ENCODE results near the gene FAM124A.

FAM124A gene

DNA sequence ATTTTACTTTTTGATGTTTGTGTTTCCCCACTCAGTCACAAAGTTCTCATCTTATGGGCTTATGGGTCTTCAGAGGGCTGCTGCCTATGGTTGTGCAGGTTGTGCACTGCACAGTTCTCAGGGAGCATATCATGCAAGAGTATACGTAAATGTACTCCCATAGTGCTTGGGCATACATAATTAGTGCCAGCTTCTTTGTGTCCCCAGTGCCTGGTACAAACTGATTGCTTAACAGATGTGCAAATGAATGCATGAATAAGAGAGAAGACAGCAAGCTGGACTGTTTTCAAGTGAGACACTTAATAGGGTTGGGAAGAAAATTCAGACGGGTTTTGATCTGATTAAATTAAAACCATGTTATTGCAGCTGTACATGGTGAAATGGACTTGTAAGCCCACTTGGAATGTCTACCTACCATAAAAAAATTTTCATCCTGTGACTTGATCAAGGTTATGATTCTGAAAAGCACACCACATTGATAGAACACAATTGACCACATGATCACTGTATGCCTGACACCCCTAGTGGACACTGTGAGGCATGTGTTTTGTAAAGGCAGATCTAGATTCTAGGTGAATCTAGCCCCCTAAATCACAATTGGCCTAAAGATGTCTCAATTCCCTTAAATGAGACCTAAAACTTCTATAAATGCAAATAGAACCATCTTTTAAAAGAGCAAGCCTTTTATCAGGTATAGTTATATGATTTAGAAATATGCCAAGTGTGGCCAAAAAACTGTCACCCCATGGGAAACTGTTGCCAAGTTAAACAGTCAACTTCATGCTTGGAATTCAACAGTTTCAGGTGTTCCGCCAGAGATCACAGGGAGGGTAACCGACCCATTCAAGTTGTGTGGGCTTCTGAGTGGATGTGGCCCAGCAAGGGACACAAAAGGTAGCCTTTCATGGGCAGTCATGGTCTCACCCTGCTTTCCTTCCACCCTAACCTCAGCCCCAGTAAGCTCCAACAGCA is 27.9 kb downstream of the FAM124A start:
- no peak overlapping the region for H3K9ac ChIP-seq
- no peak overlapping the region for H3K4me2 ChIP-seq (ENCODE audit: low read length)
- H3K27me3 ChIP-seq (ENCODE audit: control insufficient read depth, insufficient read depth, low read length), result no peaks in the 10 kb centered on the region
- TF ChIP-seq, protein P1, sequence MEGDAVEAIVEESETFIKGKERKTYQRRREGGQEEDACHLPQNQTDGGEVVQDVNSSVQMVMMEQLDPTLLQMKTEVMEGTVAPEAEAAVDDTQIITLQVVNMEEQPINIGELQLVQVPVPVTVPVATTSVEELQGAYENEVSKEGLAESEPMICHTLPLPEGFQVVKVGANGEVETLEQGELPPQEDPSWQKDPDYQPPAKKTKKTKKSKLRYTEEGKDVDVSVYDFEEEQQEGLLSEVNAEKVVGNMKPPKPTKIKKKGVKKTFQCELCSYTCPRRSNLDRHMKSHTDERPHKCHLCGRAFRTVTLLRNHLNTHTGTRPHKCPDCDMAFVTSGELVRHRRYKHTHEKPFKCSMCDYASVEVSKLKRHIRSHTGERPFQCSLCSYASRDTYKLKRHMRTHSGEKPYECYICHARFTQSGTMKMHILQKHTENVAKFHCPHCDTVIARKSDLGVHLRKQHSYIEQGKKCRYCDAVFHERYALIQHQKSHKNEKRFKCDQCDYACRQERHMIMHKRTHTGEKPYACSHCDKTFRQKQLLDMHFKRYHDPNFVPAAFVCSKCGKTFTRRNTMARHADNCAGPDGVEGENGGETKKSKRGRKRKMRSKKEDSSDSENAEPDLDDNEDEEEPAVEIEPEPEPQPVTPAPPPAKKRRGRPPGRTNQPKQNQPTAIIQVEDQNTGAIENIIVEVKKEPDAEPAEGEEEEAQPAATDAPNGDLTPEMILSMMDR (IDR thresholded peaks at IDR 0.05), result no peak
- H3K4me3 ChIP-seq (ENCODE audit: low read depth, low read length), result no peak overlapping the region
- no peaks in the 10 kb centered on the region for H3K79me2 ChIP-seq
- H2AFZ ChIP-seq, result no peak overlapping the region
- no peaks in the 10 kb centered on the region for H3K36me3 ChIP-seq (ENCODE audit: control insufficient read depth, insufficient read depth, low read length)
- H3K4me1 ChIP-seq, result peaks cover 10% of the 10 kb centered on the region
- no peak overlapping the region for H3K27ac ChIP-seq
- H3K9me3 ChIP-seq (ENCODE audit: control insufficient read depth, low read length), result no peaks in the 10 kb centered on the region

DNA sequence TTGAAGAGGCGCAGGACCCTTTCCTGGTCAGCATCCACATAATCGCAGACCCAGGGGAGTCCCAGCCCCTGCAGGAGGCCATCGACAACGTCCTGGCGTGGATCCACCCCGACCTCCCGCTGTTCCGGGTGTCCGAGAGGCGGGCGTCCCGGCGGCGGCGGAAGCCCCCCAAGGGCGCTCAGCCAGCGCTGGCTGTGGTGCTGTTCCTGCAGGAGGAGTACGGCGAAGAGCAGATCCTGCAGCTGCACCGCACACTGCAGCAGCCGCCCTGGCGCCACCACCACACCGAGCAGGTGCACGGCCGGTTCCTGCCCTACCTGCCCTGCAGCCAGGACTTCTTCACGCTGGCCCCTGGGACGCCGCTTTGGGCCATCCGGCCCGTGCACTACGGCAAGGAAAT is 29.3 kb downstream of the FAM124A start:
- H3K4me1 ChIP-seq, result peaks cover 8% of the 10 kb centered on the region
- H3K27me3 ChIP-seq (ENCODE audit: control insufficient read depth, insufficient read depth, low read length), result no peaks in the 10 kb centered on the region
- H3K4me3 ChIP-seq (ENCODE audit: low read depth, low read length), result no peak overlapping the region
- TF ChIP-seq, protein P1 (IDR thresholded peaks at IDR 0.05), result no peak
- H3K9ac ChIP-seq, result no peak overlapping the region
- no peak overlapping the region for H2AFZ ChIP-seq
- H3K79me2 ChIP-seq, result no peaks in the 10 kb centered on the region
- no peaks in the 10 kb centered on the region for H3K9me3 ChIP-seq (ENCODE audit: control insufficient read depth, low read length)
- no peak overlapping the region for H3K4me2 ChIP-seq (ENCODE audit: low read length)
- no peak overlapping the region for H3K27ac ChIP-seq
- H3K36me3 ChIP-seq (ENCODE audit: control insufficient read depth, insufficient read depth, low read length), result no peaks in the 10 kb centered on the region

DNA sequence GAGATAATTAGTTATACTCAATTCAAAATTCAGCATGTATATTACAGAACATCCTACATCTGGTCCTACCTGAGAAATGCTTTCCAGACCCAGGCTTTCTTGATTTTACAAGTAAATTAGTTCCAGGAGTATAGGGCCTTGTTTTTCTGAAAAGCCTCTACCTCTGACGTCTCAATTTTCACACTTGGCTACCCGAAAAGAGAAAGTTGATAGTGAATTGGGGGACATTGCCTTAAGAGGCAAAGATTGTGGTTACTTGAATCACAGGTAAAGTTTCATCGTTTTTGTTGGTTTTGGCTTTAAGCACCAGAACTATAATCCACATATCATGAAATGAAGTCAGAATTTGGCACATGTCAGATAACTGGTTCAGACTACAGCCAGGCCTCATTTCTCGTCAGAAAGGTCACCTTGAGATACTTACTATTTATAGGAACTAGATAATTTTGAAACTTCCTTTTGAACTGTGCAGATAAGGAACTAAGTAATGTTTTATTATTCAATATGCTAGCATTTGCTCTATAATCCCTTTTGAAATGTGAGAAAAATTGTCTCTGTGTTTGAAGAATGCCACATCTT is 30.8 kb downstream of the FAM124A start:
- H3K27me3 ChIP-seq (ENCODE audit: control insufficient read depth, insufficient read depth, low read length), result no peaks in the 10 kb centered on the region
- TF ChIP-seq, protein P1 (IDR thresholded peaks at IDR 0.05), result no peak
- no peak overlapping the region for H3K4me2 ChIP-seq (ENCODE audit: low read length)
- no peak overlapping the region for H2AFZ ChIP-seq
- H3K4me1 ChIP-seq, result no peaks in the 10 kb centered on the region
- H3K9ac ChIP-seq, result no peak overlapping the region
- H3K79me2 ChIP-seq, result no peaks in the 10 kb centered on the region
- H3K4me3 ChIP-seq (ENCODE audit: low read depth, low read length), result no peak overlapping the region
- H3K27ac ChIP-seq, result no peak overlapping the region
- no peaks in the 10 kb centered on the region for H3K36me3 ChIP-seq (ENCODE audit: control insufficient read depth, insufficient read depth, low read length)
- H3K9me3 ChIP-seq (ENCODE audit: control insufficient read depth, low read length), result no peaks in the 10 kb centered on the region

DNA sequence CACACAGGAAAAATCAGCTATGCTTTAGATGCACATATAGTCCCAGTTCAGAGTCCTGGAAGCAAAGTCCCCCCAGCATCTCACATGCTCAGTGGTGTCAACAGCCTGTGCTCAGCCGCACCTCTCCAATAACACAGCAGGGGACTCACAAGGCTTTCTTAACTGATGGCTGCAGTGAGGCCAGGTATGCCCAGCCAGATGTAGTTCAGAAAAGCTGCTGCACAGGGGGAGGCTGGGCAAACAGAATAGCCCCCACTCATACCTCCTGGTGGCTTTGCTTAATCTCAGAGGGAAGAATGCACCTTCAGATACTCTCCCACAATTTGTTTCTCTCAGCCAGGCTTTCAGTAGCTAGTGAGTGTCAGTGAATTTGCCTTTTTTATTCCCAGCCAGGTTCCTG is 33.4 kb downstream of the FAM124A start:
- TF ChIP-seq, protein P1 (IDR thresholded peaks at IDR 0.05), result no peak
- Histone ChIP-seq H3K4me3 (ENCODE audit: low read depth, low read length) (no peak overlapping the region), H3K27me3 (ENCODE audit: control insufficient read depth, insufficient read depth, low read length) (no peaks in the 10 kb centered on the region), H3K79me2 (no peaks in the 10 kb centered on the region), H3K9ac (no peak overlapping the region), H3K36me3 (ENCODE audit: control insufficient read depth, insufficient read depth, low read length) (no peaks in the 10 kb centered on the region), H2AFZ (no peak overlapping the region), H3K27ac (no peak overlapping the region), H3K4me1 (no peaks in the 10 kb centered on the region), H3K9me3 (ENCODE audit: control insufficient read depth, low read length) (no peaks in the 10 kb centered on the region), H3K4me2 (ENCODE audit: low read length) (no peak overlapping the region)
